GM23338 (cell line): ENCODE measurements around the gene ESYT2. TPM values are rescaled to one million over a fixed set of nuclear protein-coding genes. Genes with fewer than 3 reads are reported as not detected.

ENCODE experiments used
- ATAC-seq: fragments of 200-7000 bp; cut with Tn5 transposase; 3 replicates; pipeline ENCODE4 v1.9.1; 2020
- DNase-seq: peaks from one replicate; pipeline ENCODE4 v3.0.0-alpha.2; 2015; ENCODE audit warnings: low spot score
- H2AFZ ChIP-seq: fragments of 200-600 bp; sonication (generic); 2 replicates; pipeline ENCODE4 v1.8.0; 2016; ENCODE audit warnings: antibody characterized with exemption, mild to moderate bottlenecking, moderate library complexity
- H3F3A ChIP-seq: fragments of 200-600 bp; sonication (generic); replicated peaks from 2 replicates; pipeline ENCODE4 v1.8.0; 2017; ENCODE audit warnings: antibody characterized with exemption, mixed run types, low read depth
- H3K27ac ChIP-seq: fragments of 200-600 bp; sonication (generic); 2 replicates; pipeline ENCODE4 v1.6.1; 2016; ENCODE audit warnings: low read depth
- H3K27me3 ChIP-seq: fragments of 200-600 bp; sonication (generic); 2 replicates; pipeline ENCODE4 v1.8.0; 2016; ENCODE audit warnings: mild to moderate bottlenecking, mixed run types, moderate library complexity; ENCODE audit not compliant: insufficient read depth
- H3K36me3 ChIP-seq: fragments of 200-600 bp; sonication (generic); 2 replicates; pipeline ENCODE4 v1.8.0; 2016; ENCODE audit warnings: mild to moderate bottlenecking; ENCODE audit not compliant: insufficient read depth
- H3K4me1 ChIP-seq: fragments of 200-600 bp; sonication (generic); 2 replicates; pipeline ENCODE4 v1.8.0; 2016; ENCODE audit warnings: mild to moderate bottlenecking, moderate library complexity; ENCODE audit not compliant: insufficient read depth
- H3K4me2 ChIP-seq: fragments of 200-600 bp; sonication (generic); 2 replicates; pipeline ENCODE4 v1.7.1; 2017; ENCODE audit warnings: mixed run types
- H3K4me3 ChIP-seq: fragments of 200-600 bp; sonication (generic); 2 replicates; pipeline ENCODE4 v1.6.1; 2016; ENCODE audit warnings: mixed run types
- H3K79me2 ChIP-seq: fragments of 200-600 bp; sonication (generic); replicated peaks from 2 replicates; pipeline ENCODE4 v1.8.0; 2017; ENCODE audit warnings: mild to moderate bottlenecking; ENCODE audit not compliant: insufficient read depth
- H3K9me2 ChIP-seq: fragments of 200-600 bp; sonication (generic); 2 replicates; pipeline ENCODE4 v1.8.0; 2017; ENCODE audit not compliant: insufficient read depth
- H4K20me1 ChIP-seq: fragments of 200-600 bp; sonication (generic); replicated peaks from 2 replicates; pipeline ENCODE4 v1.8.0; 2017; ENCODE audit warnings: mild to moderate bottlenecking; ENCODE audit not compliant: insufficient read depth
- H3K27ac Mint-ChIP-seq: 2 replicates; pipeline ENCODE4 v1.8.0; 2020; ENCODE audit warnings: inconsistent platforms, mild to moderate bottlenecking, moderate library complexity, mixed read lengths
- H3K27me3 Mint-ChIP-seq: 3 replicates; pipeline ENCODE4 v1.8.0; 2022; ENCODE audit warnings: low read depth, mild to moderate bottlenecking, moderate library complexity, mixed read lengths, inconsistent platforms; ENCODE audit not compliant: insufficient read depth, poor library complexity
- H3K36me3 Mint-ChIP-seq: 3 replicates; pipeline ENCODE4 v1.8.0; 2021; ENCODE audit warnings: low read depth, mild to moderate bottlenecking, inconsistent platforms, moderate library complexity, mixed read lengths
- H3K4me1 Mint-ChIP-seq: 3 replicates; pipeline ENCODE4 v1.8.0; 2020; ENCODE audit warnings: mild to moderate bottlenecking, inconsistent platforms, mixed read lengths
- H3K4me3 Mint-ChIP-seq: 3 replicates; pipeline ENCODE4 v1.8.0; 2021; ENCODE audit warnings: moderate library complexity, mild to moderate bottlenecking, inconsistent platforms, mixed read lengths
- H3K9me3 Mint-ChIP-seq: 3 replicates; pipeline ENCODE4 v1.8.0; 2020; ENCODE audit warnings: moderate library complexity, mild to moderate bottlenecking, inconsistent platforms, mixed read lengths
- CREB1 ChIP-seq: fragments of 250-450 bp; sonication (Bioruptor Pico); IDR thresholded peaks from 2 replicates; pipeline ENCODE4 v1.5.0; 2020; ENCODE audit warnings: low read depth, mild to moderate bottlenecking, moderate library complexity
- CTCF ChIP-seq, 2 experiments: fragments of 200-600 bp in 1 of 2; sonication (generic) in 1 of 2; conservative IDR thresholded peaks; 2 replicates each; pipeline versions ENCODE4 v1.5.1 to v1.6.1; 2016 to 2017; ENCODE audit warnings: antibody characterized with exemption in 2 of 2, low read depth in 2 of 2, mild to moderate bottlenecking in 2 of 2, moderate library complexity in 1 of 2
- ETS1 ChIP-seq: IDR thresholded peaks from 2 replicates; pipeline ENCODE4 v1.6.1; 2016; ENCODE audit warnings: antibody characterized with exemption
- EZH2 ChIP-seq: fragments of 200-600 bp; sonication (generic); IDR thresholded peaks from one replicate; pipeline ENCODE4 v1.8.0; 2017; ENCODE audit warnings: antibody characterized with exemption, mild to moderate bottlenecking, low read depth; ENCODE audit not compliant: unreplicated experiment
- EZH2phosphoT487 ChIP-seq: fragments of 200-600 bp; sonication (generic); IDR thresholded peaks from one replicate; pipeline ENCODE4 v1.8.1; 2018; ENCODE audit warnings: antibody characterized with exemption; ENCODE audit not compliant: unreplicated experiment
- JUNB ChIP-seq: IDR thresholded peaks from one replicate; pipeline ENCODE4 v1.6.1; 2016; ENCODE audit warnings: antibody characterized with exemption; ENCODE audit not compliant: unreplicated experiment
- NANOG ChIP-seq: IDR thresholded peaks from 2 replicates; pipeline ENCODE4 v1.6.1; 2016; ENCODE audit warnings: antibody characterized with exemption, borderline replicate concordance
- POLR2AphosphoS5 ChIP-seq: IDR thresholded peaks from 2 replicates; pipeline ENCODE4 v1.6.1; 2016; ENCODE audit warnings: antibody characterized with exemption, low read depth
- REST ChIP-seq: IDR thresholded peaks from one replicate; pipeline ENCODE4 v1.6.1; 2018; ENCODE audit warnings: antibody characterized with exemption; ENCODE audit not compliant: unreplicated experiment
- STAT1 ChIP-seq: IDR thresholded peaks from one replicate; pipeline ENCODE4 v1.6.1; 2016; ENCODE audit warnings: antibody characterized with exemption; ENCODE audit not compliant: unreplicated experiment
- ZNF114 ChIP-seq: fragments of 250-450 bp; sonication (Bioruptor Pico); IDR thresholded peaks from 2 replicates; pipeline ENCODE4 v1.5.0; 2020; ENCODE audit warnings: mild to moderate bottlenecking, moderate library complexity
- ZNF331 ChIP-seq: fragments of 250-450 bp; sonication (Bioruptor Pico); IDR thresholded peaks from 2 replicates; pipeline ENCODE4 v1.5.0; 2020; ENCODE audit warnings: low read depth, mild to moderate bottlenecking, moderate library complexity
- ZNF462 ChIP-seq: fragments of 250-450 bp; sonication (Bioruptor Pico); IDR thresholded peaks from 2 replicates; pipeline ENCODE4 v1.5.0; 2020; ENCODE audit warnings: mild to moderate bottlenecking, moderate library complexity
- polyA plus RNA-seq: library from polyadenylated mRNA; unstranded; fragments of >200 nt; fragmentation: Nextera tagmentation; extraction: Ambion mirVana; gene quantifications from 2 replicates; pipeline ENCODE4 v1.2.1, GENCODE V29; 2016
- total RNA-seq: library from RNA; depleted of rRNA; stranded (reverse); fragments of >200 nt; shearing (Covaris generic); gene quantifications from 2 replicates; pipeline ENCODE4 v1.2.3, GENCODE V29; 2014

ESYT2 gene
- total and polyA plus RNA-seq, 2 experiments from 2014 or later, result 9.6 to 52.7 TPM

- no peak overlapping the region for H3K4me2 ChIP-seq
- H4K20me1 ChIP-seq, result no peaks in the 10 kb centered on the region
- H3K27me3 Mint-ChIP-seq, result peaks cover 4% of the 10 kb centered on the region
- peaks cover 5% of the 10 kb centered on the region for H3K4me1 Mint-ChIP-seq
- H3K9me3 Mint-ChIP-seq, result peaks cover 18% of the 10 kb centered on the region
- no peak overlapping the region for H3K4me3 Mint-ChIP-seq
- no peak overlapping the region for H3K27ac Mint-ChIP-seq
- H3K4me3 ChIP-seq, result no peak overlapping the region
- no peak for TF ChIP-seq ZNF462 (CRISPR knock-in tag)
- TF ChIP-seq ETS1, result no peak
- TF ChIP-seq EZH2, result no peak
- TF ChIP-seq POLR2AphosphoS5, result no peak
- TF ChIP-seq JUNB, result no peak
- no peak for TF ChIP-seq ZNF331 (CRISPR knock-in tag)
- no peak for TF ChIP-seq EZH2phosphoT487
- no peak for TF ChIP-seq CTCF (conservative IDR thresholded peaks at IDR 0.05; ENCODE audit: low read depth in 2 of 2)
- TF ChIP-seq STAT1, result no peak
- no peak for TF ChIP-seq CREB1 (CRISPR knock-in tag)
- no peak for TF ChIP-seq REST
- no peak for TF ChIP-seq NANOG
- TF ChIP-seq ZNF114, result no peak
- no peaks in the 10 kb centered on the region; the same call in 1 of the 2 replicates for H3F3A ChIP-seq
- H3K9me2 ChIP-seq, result no peaks in the 10 kb centered on the region
- DNase-seq (no peak), ATAC-seq (no peak)
- no peak overlapping the region for H2AFZ ChIP-seq
- H3K79me2 ChIP-seq, result no peaks in the 10 kb centered on the region
- H3K36me3 ChIP-seq, result no peaks in the 10 kb centered on the region; the same call in 1 of the 2 replicates
- H3K27me3 ChIP-seq, result no peaks in the 10 kb centered on the region
- peaks cover under 1% of the 10 kb centered on the region; the same call in 1 of the 2 replicates for H3K4me1 ChIP-seq
- H3K36me3 Mint-ChIP-seq, result peaks cover 13% of the 10 kb centered on the region
- H3K27ac ChIP-seq, result no peak overlapping the region
Observed at GRCh38 chr7:158710651-158711102, 118.6 kb downstream of the ESYT2 start.
